GM21723 (cell line): ENCODE measurements around the gene ETHE1.

Experiments
- ATAC-seq: cut with Tn5 transposase; IDR thresholded peaks from one replicate; pipeline ENCODE4 v1.9.1; 2021; ENCODE audit warnings: mild to moderate bottlenecking, moderate library complexity; ENCODE audit not compliant: unreplicated experiment

The ETHE1 gene

DNA sequence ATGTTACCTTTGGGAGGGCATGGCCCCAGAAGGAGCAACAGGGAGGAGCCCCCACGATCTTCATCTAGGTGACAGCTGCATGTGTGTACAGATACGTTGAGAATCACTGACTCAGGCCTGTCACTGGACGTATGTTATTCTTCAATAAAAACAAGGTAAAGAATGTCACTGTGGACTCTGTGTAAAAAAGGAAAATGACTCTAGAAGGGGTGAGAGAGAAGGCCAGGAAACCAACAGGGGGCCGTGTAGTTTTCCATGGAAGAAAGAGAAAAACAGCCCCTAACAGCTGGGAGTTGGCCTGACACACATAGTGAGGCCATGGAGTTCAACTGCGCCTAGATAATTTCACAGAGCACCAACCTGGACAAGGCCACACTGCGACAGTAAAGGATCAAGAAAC is 59.7 kb downstream of the ETHE1 start:
- ATAC-seq: no peak

DNA sequence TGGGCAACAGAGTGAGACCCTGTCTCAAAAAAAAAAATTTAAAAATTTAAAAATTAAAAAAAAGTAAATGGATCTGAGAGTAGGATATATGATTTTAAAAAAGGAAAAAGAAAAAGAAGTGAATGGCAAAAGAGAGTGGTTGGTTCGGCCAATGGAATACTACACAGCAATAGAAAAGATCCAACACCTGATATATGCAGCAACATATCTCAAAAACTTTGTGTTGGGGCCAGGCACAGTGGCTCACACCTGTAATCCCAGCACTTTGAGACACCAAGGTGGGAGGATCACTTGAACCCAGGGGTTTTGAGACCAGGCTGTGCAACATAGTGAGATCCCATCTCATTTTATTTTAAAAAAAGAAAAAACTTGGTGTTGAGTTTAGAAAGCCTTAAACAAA is 60.2 kb downstream of the ETHE1 start:
- no peak for ATAC-seq

DNA sequence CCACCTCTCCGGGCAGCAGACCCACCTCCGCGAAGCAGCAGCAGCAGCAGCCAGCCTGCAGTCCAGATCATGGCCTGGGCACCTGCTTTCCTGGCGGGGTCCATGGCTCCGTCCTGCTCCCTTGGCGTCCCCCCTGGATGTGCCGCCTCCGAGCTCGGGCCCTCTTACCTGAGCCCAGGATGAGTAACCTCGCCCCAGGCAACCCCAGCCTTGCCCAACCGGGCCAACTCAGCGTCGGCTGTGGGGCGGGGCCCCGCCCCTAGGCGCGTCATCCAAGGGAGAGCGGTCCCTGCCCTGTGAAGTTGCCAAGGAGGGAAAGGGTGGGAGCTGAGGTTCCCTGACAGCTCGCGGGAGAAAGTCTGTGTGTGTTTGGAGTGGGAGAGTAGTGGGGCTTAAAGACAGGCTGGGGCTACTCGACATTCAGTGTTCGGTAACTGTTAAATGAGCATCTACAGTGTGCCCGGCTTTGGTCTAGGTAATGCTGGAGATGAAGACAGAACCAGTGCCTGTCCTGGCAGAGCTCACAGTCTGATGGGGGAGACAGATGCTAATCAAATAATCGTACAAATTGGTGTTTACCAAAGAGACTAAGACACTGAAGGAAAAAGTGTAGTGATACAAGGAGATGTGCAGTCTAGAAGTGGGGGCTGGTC is 61.4 kb downstream of the ETHE1 start, which contains the start of gene LYPD3:
Gene LYPD3 (minus strand): TSS at position 141 of the 653 bp plus-strand sequence. CDS start 37 bp downstream, at position 104.
- no peak for ATAC-seq

DNA sequence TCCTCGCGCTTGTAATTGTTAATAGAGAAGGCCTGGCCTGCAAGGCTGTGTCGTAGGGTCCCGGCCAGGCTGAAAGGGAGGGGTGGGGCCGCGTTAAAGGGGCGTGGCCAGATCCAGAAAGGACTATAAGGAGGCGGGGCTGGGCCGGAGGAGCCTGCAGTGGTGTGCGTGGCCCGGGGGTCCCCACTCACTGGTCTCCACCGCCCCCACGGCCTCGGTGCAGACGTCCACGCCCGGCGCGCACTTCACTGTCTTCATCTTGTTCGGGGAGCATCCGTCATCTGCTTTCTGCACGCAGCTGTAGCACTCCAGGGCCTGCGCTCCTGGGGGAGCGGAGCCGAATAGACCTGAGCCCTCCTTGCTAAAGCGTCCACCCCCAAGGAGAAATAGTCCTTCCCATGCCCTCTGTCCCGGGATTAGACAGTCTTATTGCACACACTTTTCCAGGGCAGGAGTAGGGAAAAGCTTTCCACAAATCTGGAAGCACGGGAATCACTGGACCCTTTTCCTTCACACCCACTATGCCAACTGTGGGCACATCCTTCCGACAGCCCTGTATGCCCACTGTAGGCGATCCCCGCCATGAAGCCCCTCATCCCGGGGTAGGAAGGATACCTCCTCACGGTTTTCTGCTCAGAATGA is 62.7 kb downstream of the ETHE1 start:
- peak; percentile 59 for ATAC-seq

DNA sequence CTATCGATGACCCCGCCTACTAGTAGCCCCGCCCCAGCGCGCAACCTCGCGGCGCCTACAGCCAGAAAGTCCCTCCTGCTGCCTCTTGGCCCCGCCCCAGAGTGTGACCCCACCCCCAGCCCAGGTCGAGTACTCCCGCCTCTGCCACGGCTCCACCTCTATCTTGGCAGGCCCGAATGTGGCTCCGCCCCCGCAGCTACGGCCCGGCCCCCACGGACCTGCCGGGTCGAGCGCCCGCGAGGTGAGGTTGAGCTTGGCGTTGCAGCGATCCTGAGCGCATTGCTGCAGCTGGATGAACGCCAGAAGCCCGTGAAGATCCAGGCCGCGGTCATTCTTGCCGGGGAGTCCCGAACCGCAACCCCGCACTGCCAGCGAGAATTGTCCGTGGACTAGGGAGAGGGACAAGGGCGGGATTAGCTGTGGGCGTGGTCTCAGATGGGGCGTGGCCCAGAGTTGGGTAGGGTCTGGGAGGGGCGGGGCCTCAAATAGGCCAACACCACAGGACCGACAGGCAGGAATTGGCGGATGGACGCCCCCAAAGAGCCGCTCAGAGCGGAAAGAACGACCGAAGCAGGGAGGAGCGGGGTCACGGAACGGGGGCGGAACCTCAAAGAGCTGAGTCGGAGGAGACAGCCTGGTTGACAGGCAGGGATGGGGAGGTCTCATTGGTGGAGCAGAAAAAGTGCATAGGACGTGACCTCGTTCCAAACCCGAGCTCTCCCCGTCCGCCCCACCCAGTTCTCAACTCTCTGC is 63.4 kb downstream of the ETHE1 start:
- peak; percentile 74 for ATAC-seq

DNA sequence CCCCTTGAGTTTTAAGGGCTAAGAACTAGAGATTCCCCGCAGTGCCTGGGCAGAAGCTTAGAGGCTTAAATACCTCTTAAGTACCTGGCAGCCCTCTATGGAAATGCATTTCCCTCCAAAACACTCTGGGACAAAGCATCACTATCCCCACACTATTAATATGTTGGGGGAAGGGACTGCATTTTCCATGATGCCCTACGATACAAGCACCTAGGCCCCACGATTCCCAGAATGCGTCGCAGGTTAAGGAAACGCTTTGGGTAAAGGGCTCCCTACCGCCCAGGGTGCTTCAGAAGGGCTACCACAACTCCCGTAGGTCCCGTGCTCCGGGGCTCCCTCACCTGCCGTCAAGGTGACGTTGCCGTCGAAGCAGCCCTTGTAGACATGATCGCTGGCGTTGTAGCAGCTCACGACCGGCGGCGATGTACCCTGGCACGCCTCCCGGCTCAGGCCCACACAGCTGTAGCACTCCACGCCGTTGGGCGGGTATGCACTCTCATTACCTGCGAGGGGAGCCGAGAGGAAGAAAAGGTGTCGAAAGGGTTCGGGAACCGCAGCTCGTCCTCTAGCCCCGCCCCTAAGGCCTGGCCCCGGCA is 64.1 kb downstream of the ETHE1 start:
- no peak for ATAC-seq

DNA sequence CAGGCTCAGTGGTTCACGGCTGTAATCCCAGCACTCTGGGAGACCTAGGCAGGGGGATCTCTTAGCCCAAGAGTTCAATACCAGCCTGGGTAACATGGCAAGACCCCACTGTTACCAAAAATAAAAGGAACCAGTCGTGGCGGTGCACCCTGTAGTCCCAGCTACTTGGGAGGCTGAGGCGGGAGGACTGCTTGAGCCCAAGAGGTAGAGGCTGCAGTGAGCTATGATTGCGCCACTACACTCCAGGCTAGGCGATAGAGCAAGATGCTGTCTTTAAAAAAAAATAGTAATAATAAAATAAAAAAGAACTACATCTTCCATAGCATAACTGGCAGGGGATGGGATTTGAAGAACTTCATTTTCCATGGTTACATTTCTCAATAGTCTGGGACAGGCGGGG is 64.6 kb downstream of the ETHE1 start:
- ATAC-seq: no peak

DNA sequence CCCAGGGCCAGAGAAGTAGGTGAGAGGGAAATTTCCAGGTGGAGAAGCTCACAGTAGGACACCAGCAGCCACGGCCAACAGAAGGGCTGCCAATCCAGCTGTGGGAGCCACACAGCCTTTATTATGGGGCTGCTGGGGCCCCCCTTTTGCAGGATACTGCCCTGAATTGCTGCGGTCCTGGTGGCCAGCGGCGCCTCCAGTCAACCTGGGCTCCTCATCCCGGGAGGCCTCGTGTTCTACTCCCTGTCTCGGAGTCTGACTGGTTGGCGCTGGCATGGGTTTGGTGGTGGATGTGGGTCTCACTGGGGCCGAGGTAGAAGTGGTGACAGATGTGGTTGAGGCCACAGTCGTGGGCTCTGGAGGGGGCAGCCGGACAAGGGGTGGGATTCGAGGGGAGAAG is 65.7 kb downstream of the ETHE1 start:
- no peak for ATAC-seq

DNA sequence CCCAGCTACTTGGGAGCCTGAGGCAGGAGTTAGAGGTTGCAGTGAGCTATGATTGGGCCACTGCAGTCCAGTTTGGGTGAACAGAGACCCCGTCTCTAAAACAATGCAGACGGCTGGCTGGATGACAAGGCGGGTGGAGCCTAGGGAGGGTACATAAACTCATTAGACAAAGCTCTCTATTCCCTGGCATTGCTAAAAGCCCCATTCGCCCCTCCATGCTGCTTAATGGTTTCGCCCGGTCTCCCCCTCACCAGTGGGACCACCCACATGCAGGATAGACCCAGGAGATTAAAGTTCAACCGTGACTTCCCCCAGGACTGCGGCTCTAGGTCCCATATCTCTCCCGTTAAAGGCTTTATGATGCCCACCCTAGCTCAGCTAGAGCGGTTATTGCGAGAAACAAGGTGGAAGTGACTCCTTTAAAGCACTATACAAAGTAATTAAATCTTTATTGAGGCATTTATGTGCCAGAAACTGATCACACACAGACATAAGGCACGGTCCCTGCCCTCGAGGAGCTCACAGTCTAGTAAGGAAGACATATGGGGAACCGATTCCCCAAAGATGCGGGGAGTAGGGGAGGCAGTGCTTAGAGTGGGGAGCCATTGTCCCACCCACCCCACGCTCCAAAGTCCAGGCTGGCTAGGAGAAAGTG is 66.5 kb downstream of the ETHE1 start:
- ATAC-seq: no peak

DNA sequence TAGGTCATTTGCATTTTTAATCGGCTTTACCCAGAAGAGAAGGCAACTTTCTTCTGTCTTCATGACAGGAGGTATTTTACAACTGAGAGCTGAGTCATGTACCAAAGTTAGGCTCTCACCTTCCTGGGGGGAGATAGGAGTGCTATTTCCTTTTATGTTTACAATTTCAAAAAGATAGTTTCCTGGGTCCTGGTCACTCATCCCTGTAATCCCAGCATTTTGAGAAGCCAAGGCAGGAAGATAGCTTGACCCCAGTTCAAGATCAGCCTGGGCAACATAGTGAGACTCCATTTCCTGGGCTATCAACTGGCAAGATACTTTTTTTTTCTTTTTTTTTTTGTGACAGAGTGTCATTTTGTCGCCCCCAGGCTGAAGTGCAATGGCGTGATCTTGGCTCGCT is 69.2 kb downstream of the ETHE1 start:
- no peak for ATAC-seq
